Type B pancreatic cell (in vitro differentiated cells): Measurements from ENCODE around the gene RARS1. TPM values are rescaled to one million over a fixed set of nuclear protein-coding genes. Genes with fewer than 3 reads are reported as not detected.

Source experiments
- DNase-seq: peaks from one replicate; pipeline ENCODE4 v3.0.0; 2021; ENCODE audit warnings: mixed read lengths; ENCODE audit not compliant: unreplicated experiment; ENCODE audit errors: extremely low spot score
- H3K27ac Mint-ChIP-seq: 2 replicates; pipeline ENCODE4 v1.8.0; 2021; ENCODE audit warnings: mild to moderate bottlenecking, mixed read lengths
- H3K27me3 Mint-ChIP-seq: 2 replicates; pipeline ENCODE4 v1.8.0; 2021; ENCODE audit warnings: mixed read lengths
- H3K36me3 Mint-ChIP-seq: 2 replicates; pipeline ENCODE4 v1.8.0; 2021; ENCODE audit warnings: mixed read lengths
- H3K4me1 Mint-ChIP-seq: one replicate; pipeline ENCODE4 v1.8.0; 2021; ENCODE audit warnings: mixed read lengths; ENCODE audit not compliant: unreplicated experiment
- H3K4me3 Mint-ChIP-seq: 2 replicates; pipeline ENCODE4 v1.8.0; 2021; ENCODE audit warnings: mild to moderate bottlenecking, mixed read lengths
- H3K9me3 Mint-ChIP-seq: 2 replicates; pipeline ENCODE4 v1.8.0; 2021; ENCODE audit warnings: mixed read lengths
- total RNA-seq: library from RNA; stranded (reverse); gene quantifications from 2 replicates; pipeline ENCODE4 v1.2.1, GENCODE V29; 2021; ENCODE audit warnings: low replicate concordance
- TF ChIP-seq, protein P1 (sequence below): fragments of 200-600 bp; sonication (generic); conservative IDR thresholded peaks from 2 replicates; pipeline ENCODE4 v1.5.0; 2021; ENCODE audit warnings: antibody characterized with exemption, mild to moderate bottlenecking

Gene RARS1
- total RNA-seq, 1 donor from 2014 or later = 102 TPM

DNA sequence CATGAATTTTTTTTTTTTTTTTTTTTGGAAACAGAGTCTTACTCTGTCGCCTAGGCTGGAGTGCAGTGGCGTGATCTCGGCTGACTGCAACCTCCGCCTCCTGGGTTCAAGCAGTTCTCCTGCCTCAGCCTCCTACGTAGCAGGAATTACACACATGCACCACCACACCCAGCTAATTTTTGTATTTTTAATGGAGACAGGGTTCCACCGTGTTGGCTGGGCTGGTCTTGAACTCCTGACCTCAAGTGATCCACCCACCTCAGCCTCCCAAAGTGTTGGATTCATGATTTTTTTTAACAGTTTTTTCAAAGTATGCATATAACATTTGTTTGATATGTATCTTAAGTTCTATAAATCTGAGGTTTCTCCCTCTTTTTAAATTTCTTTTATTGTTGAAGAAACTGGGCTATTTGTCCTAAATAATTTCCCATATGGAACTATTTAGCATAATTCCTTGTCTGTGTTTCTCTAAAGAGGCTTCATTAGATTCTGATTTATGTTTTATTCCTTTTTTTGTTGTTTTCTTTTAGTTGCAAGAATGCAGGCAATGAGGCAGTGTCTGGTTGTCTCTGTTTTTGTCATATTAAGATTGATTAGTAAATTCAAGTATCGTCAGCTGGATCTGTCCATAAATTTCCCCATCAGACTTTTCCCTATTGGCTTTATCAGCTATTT is 16.4 kb downstream of the RARS1 start:
- TF ChIP-seq, protein P1, sequence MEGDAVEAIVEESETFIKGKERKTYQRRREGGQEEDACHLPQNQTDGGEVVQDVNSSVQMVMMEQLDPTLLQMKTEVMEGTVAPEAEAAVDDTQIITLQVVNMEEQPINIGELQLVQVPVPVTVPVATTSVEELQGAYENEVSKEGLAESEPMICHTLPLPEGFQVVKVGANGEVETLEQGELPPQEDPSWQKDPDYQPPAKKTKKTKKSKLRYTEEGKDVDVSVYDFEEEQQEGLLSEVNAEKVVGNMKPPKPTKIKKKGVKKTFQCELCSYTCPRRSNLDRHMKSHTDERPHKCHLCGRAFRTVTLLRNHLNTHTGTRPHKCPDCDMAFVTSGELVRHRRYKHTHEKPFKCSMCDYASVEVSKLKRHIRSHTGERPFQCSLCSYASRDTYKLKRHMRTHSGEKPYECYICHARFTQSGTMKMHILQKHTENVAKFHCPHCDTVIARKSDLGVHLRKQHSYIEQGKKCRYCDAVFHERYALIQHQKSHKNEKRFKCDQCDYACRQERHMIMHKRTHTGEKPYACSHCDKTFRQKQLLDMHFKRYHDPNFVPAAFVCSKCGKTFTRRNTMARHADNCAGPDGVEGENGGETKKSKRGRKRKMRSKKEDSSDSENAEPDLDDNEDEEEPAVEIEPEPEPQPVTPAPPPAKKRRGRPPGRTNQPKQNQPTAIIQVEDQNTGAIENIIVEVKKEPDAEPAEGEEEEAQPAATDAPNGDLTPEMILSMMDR = no peak
- no peak for DNase-seq
- Mint-ChIP-seq H3K9me3 (no peaks in the 10 kb centered on the region), H3K4me1 (no peaks in the 10 kb centered on the region), H3K36me3 (peaks cover 26% of the 10 kb centered on the region), H3K27me3 (no peaks in the 10 kb centered on the region), H3K27ac (no peak overlapping the region), H3K4me3 (no peak overlapping the region)

- Mint-ChIP-seq H3K4me3 (no peak overlapping the region), H3K9me3 (peaks cover 12% of the 10 kb centered on the region), H3K4me1 (no peaks in the 10 kb centered on the region), H3K27me3 (no peaks in the 10 kb centered on the region), H3K36me3 (peaks cover 70% of the 10 kb centered on the region), H3K27ac (no peak overlapping the region)
- no peak for DNase-seq
- TF ChIP-seq, protein P1 = no peak
These were observed 27.7 kb downstream of the RARS1 start for GRCh38 chr5:168513861-168514428.

DNA sequence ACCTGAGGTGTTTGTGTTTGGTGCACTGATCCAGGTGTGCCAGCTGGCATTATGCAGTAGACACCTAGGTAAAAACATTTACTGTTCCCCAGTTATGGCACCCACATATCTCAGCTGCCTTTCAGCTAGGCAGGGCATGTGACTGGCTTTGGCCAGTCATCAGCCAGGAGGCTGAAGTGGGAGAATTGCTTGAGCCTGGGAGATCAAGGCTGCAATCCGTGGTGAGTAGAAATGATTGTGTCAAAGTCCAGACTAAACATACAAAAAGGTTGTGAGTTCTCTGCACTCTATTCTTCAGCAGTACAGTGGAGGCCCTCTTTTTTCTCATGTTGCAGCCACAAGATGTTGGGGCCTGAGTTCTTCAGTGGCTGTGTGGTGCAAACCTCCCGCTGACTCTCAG is 39.6 kb downstream of the RARS1 start:
- H3K36me3 Mint-ChIP-seq = no peaks in the 10 kb centered on the region
- TF ChIP-seq, protein P1 = no peak
- DNase-seq = no peak
- no peak overlapping the region for H3K27ac Mint-ChIP-seq
- no peak overlapping the region for H3K4me3 Mint-ChIP-seq
- H3K9me3 Mint-ChIP-seq = no peaks in the 10 kb centered on the region
- H3K4me1 Mint-ChIP-seq = peaks cover 5% of the 10 kb centered on the region
- H3K27me3 Mint-ChIP-seq = peaks cover 27% of the 10 kb centered on the region

- Mint-ChIP-seq H3K4me1 (peaks cover 9% of the 10 kb centered on the region), H3K27me3 (peaks cover 35% of the 10 kb centered on the region), H3K9me3 (no peaks in the 10 kb centered on the region), H3K27ac (no peak overlapping the region), H3K4me3 (peak overlapping the region; percentile 86), H3K36me3 (no peaks in the 10 kb centered on the region)
- TF ChIP-seq, protein P1 = no peak
- no peak for DNase-seq
These were observed 41.6 kb downstream of the RARS1 start for GRCh38 chr5:168527756-168528295.

- peaks cover 40% of the 10 kb centered on the region for H3K27me3 Mint-ChIP-seq
- H3K27ac Mint-ChIP-seq = peak within 1 kb of the TSS; percentile 57
- no peak for DNase-seq
- H3K4me1 Mint-ChIP-seq = peaks cover 10% of the 10 kb centered on the region
- no peaks in the 10 kb centered on the region for H3K36me3 Mint-ChIP-seq
- peak within 1 kb of the TSS; percentile 86 for H3K4me3 Mint-ChIP-seq
- TF ChIP-seq, protein P1 = no peak
- no peaks in the 10 kb centered on the region for H3K9me3 Mint-ChIP-seq
These were observed 42.5 kb downstream of the RARS1 start, which contains the start of gene FBLL1 for GRCh38 chr5:168528521-168529373. TSS of gene FBLL1 (plus strand) at chr5:168529305. CDS start at chr5:168529505, 200 bp downstream.
